Ovary (tissue), 9 donors: ENCODE data around the gene LRRC75A. TPM values are rescaled to one million over a fixed set of nuclear protein-coding genes. Genes with fewer than 3 reads are reported as not detected.

ENCODE experiments used
- DNase-seq, 5 donors: peaks; one replicate each; pipeline ENCODE4 v3.0.0-alpha.2; 2019 to 2020
- H3K27ac ChIP-seq, 2 donors: fragments of 200-600 bp; one replicate each; pipeline versions ENCODE4 v1.5.1 to v1.8.0; 2019 to 2022
- H3K27me3 ChIP-seq: fragments of 200-600 bp; one replicate; pipeline ENCODE4 v1.8.0; 2022
- H3K36me3 ChIP-seq: fragments of 200-600 bp; sonication (generic); one replicate; pipeline ENCODE4 v1.5.1; 2019
- H3K4me1 ChIP-seq: one replicate; pipeline ENCODE4 v1.8.1; 2013; ENCODE audit warnings: mild to moderate bottlenecking, moderate library complexity; ENCODE audit not compliant: insufficient read depth
- H3K4me3 ChIP-seq: fragments of 200-600 bp; sonication (generic); one replicate; pipeline ENCODE4 v1.5.1; 2017
- H3K9me3 ChIP-seq, 2 donors: fragments of 200-600 bp in 1 of 2; sonication (generic) in 1 of 2; one replicate each; pipeline versions ENCODE4 v1.5.1 to v1.8.1; 2013 to 2019; ENCODE audit warnings: mild to moderate bottlenecking in 1 of 2, moderate library complexity in 1 of 2
- CTCF ChIP-seq, 3 donors: fragments of 450-650 bp in 2 of 3; fragments of 200-600 bp in 1 of 3; IDR thresholded peaks; one replicate each; pipeline versions ENCODE4 v1.5.1 to v1.8.0; 2016 to 2022; ENCODE audit warnings: antibody characterized with exemption in 3 of 3, mild to moderate bottlenecking in 1 of 3
- EP300 ChIP-seq: sonication (generic); formaldehyde crosslinking; IDR thresholded peaks from one replicate; pipeline ENCODE4 v1.6.1; 2017; ENCODE audit warnings: antibody characterized with exemption
- POLR2A ChIP-seq: fragments of 450-650 bp; IDR thresholded peaks from one replicate; pipeline ENCODE4 v1.6.1; 2017; ENCODE audit warnings: antibody characterized with exemption, mild to moderate bottlenecking, moderate library complexity
- WGBS, 3 donors: extraction: QIAGEN DNeasy Blood & Tissue Kit in 1 of 3; methylation state at CpG; one replicate each; pipeline versions ENCODE4 v1.1.5 to v1.1.7; 2013 to 2017; 5-methylcytosine and 5-hydroxymethylcytosine counted together
- intact Hi-C, 4 donors: fragments of 100-400 bp; cut with DNase I; formaldehyde crosslinking; loops; one replicate each; pipeline versions ENCODE4 v1.11.0 to v1.15.1; 2022 to 2023
- polyA plus RNA-seq, 2 donors: library from polyadenylated mRNA; stranded (reverse); fragments of 200-250 nt in 1 of 2; fragments of 350-450 nt in 1 of 2; fragmentation: Illumina TruSeq in 1 of 2; extraction: RNeasy Lipid Tissue Mini Kit (QIAGEN cat#74804) in 1 of 2; gene quantifications; one replicate each; pipeline ENCODE4 v1.2.3, GENCODE V29; 2013 to 2014
- total RNA-seq, 7 donors: library from RNA; depleted of rRNA in 2 of 7; stranded (reverse); fragments of >200 nt in 2 of 7; fragmentation: NEBNext Ultra II Directional in 3 of 7; extraction: Animal tissue kit (Norgen Biotek cat#: 25700) in 3 of 7; gene quantifications; one replicate each; pipeline versions ENCODE4 v1.1.0 to v1.2.4, GENCODE V29; 2016 to 2023
- donor health status: DM: no; HTN: no; CAD: no; lungs with moderate emphysema.
- donor health status: DM: no; HTN: no; CAD: no.
- donor health status: Bipolar disorder and iron deficiency.
- donor health status: DM: yes; HTN: yes; CAD: no.
- donor health status: DM: no; HTN: no; CAD: no.
- donor health status: DM: yes; HTN: yes; CAD: no.

LRRC75A gene
- total and polyA plus RNA-seq, 9 donors, result 1.0 to 12.5 (median 4.1) TPM

GRCh38 chr17:16419929-16420271 lies 72.1 kb downstream of the LRRC75A start:
- peak in 1 of 5 donors; percentile 25 for DNase-seq
- Histone ChIP-seq H3K36me3 (no peaks in the 10 kb centered on the region), H3K27ac (no peak overlapping the region), H3K27me3 (no peaks in the 10 kb centered on the region), H3K4me1 (peaks cover 5% of the 10 kb centered on the region), H3K4me3 (no peak overlapping the region), H3K9me3 (no peaks in the 10 kb centered on the region)
- WGBS, 3 donors, result 84 to 89% (median 87%) methylated on average over 10 of the region's 10 CpGs
- no peak for TF ChIP-seq CTCF (IDR thresholded peaks at IDR 0.05)
- TF ChIP-seq EP300, result no peak
- no peak for TF ChIP-seq POLR2A
- intact Hi-C loops, result loop anchor here in 1 of 4 donors (10.0 kb wide), 1 partner anchor 1985 kb away; no protein-coding TSS in a partner anchor

GRCh38 chr17:16419074-16419928 lies 72.7 kb downstream of the LRRC75A start:
- H3K4me3 ChIP-seq, result no peak overlapping the region
- H3K36me3 ChIP-seq, result no peaks in the 10 kb centered on the region
- no peaks in the 10 kb centered on the region for H3K9me3 ChIP-seq
- H3K27me3 ChIP-seq, result no peaks in the 10 kb centered on the region
- TF ChIP-seq POLR2A, result no peak
- TF ChIP-seq CTCF (IDR thresholded peaks at IDR 0.05), result no peak
- TF ChIP-seq EP300, result no peak
- no peak for DNase-seq
- 73 to 81% (median 75%) methylated on average over 8 of the region's 8 CpGs for WGBS, 3 donors
- no peak overlapping the region for H3K27ac ChIP-seq
- intact Hi-C loops, result loop anchor here in 1 of 4 donors (10.0 kb wide), 1 partner anchor 1984 kb away; no protein-coding TSS in a partner anchor
- peaks cover 5% of the 10 kb centered on the region for H3K4me1 ChIP-seq

DNA sequence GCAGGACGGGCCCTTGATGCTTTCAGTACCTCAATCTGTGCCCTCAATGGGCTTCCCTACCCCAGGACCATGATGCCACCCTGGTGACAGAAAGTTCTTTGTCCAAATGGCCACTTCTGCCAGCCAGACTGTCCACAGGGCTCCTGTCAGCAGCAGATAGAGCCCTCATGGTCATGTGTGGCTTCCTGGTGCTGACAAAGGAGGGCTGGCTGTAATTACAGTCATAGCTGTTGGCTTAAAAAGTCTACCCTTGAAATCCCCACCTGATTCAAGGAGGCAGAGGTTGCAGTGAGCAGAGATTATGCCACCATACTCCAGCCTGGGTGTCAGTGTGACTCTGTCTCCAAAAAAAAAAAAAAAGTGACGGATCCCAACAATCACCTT lies 73.3 kb downstream of the LRRC75A start:
- Histone ChIP-seq H3K4me1 (peaks cover 5% of the 10 kb centered on the region), H3K9me3 (no peaks in the 10 kb centered on the region), H3K4me3 (no peak overlapping the region), H3K27me3 (no peaks in the 10 kb centered on the region), H3K36me3 (no peaks in the 10 kb centered on the region), H3K27ac (no peak overlapping the region)
- 48 to 90% (median 78%) methylated on average over 2 of the region's 2 CpGs for WGBS, 3 donors
- DNase-seq, result no peak
- intact Hi-C loops, result loop anchor here in 1 of 4 donors (10.0 kb wide), 1 partner anchor 1984 kb away; no protein-coding TSS in a partner anchor
- TF ChIP-seq EP300 (no peak), CTCF (IDR thresholded peaks at IDR 0.05) (no peak), POLR2A (no peak)

- Histone ChIP-seq H3K27me3 (no peaks in the 10 kb centered on the region), H3K9me3 (no peaks in the 10 kb centered on the region), H3K27ac (no peak overlapping the region), H3K36me3 (no peaks in the 10 kb centered on the region), H3K4me3 (no peak overlapping the region), H3K4me1 (peaks cover 5% of the 10 kb centered on the region)
- TF ChIP-seq POLR2A (no peak), EP300 (no peak), CTCF (IDR thresholded peaks at IDR 0.05) (no peak)
- DNase-seq, result no peak
- intact Hi-C loops, result loop anchor here in 1 of 4 donors (10.0 kb wide), 1 partner anchor 1983 kb away; no protein-coding TSS in a partner anchor
- WGBS, 3 donors, result 77 to 82% (median 77%) methylated on average over 7 of the region's 7 CpGs
Measured at GRCh38 chr17:16417896-16418684, 73.9 kb downstream of the LRRC75A start.
